ENCODE measurements around the gene KIRREL3. TPM values are rescaled to one million over a fixed set of nuclear protein-coding genes. Genes with fewer than 3 reads are reported as not detected.
A peak's percentile ranks its signal among the peaks of the same experiment; 100 is the strongest.

Gene KIRREL3
- total RNA-seq, 1 donor from 2014 or later: not detected

DNA sequence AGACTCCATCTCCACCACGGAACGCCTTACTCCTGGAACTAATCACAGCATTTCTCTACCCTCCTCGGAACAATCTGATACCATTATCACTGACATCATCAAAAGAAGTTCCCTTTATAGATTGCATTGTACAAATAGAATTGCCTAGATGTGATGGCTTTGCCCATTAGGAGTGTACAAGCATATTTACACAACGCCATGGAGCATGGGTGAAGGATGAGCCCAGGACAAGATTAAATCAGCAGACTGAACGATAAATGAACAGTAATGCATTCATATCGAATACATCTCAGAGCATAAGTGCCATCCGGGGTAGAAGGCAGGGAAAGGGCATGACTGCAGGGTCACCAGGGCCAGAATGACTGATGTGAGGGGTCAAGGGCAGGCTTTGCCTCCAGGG lies 57.3 kb downstream of the KIRREL3 start:
- no peak overlapping the region for H3K27ac ChIP-seq
- H3K4me1 ChIP-seq: no peaks in the 10 kb centered on the region
- intact Hi-C loops (cut with DNase I): no loop called here
- DNase-seq (no peak), ATAC-seq (no peak)
- no peaks in the 10 kb centered on the region for H3K36me3 ChIP-seq
- no peak overlapping the region for H3K4me3 ChIP-seq
- no peaks in the 10 kb centered on the region for H3K9me3 ChIP-seq
- H3K27me3 ChIP-seq: no peaks in the 10 kb centered on the region
- TF ChIP-seq, protein P1, sequence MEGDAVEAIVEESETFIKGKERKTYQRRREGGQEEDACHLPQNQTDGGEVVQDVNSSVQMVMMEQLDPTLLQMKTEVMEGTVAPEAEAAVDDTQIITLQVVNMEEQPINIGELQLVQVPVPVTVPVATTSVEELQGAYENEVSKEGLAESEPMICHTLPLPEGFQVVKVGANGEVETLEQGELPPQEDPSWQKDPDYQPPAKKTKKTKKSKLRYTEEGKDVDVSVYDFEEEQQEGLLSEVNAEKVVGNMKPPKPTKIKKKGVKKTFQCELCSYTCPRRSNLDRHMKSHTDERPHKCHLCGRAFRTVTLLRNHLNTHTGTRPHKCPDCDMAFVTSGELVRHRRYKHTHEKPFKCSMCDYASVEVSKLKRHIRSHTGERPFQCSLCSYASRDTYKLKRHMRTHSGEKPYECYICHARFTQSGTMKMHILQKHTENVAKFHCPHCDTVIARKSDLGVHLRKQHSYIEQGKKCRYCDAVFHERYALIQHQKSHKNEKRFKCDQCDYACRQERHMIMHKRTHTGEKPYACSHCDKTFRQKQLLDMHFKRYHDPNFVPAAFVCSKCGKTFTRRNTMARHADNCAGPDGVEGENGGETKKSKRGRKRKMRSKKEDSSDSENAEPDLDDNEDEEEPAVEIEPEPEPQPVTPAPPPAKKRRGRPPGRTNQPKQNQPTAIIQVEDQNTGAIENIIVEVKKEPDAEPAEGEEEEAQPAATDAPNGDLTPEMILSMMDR (IDR thresholded peaks at IDR 0.05): no peak

DNA sequence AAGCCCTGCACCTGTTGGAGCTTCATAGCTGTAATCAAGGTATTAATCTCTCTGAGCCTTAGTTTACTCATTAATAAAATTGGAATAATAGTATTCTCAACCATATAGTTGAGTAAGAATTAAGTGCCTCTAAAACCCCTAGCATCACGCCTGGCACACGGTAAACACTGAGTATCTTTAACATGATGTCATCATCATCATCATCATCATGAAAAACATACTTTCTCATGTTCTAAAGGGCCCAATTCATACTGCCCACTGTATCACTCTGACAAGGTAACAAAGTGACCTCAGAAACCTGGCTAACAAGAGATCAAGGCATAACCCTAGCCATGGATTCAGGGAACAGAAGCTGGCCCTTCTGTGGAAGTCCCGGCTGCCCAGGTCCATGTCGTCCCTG lies 58.4 kb downstream of the KIRREL3 start:
- Histone ChIP-seq H3K9me3 (no peaks in the 10 kb centered on the region), H3K4me1 (no peaks in the 10 kb centered on the region), H3K27ac (no peak overlapping the region), H3K4me3 (no peak overlapping the region), H3K27me3 (no peaks in the 10 kb centered on the region), H3K36me3 (no peaks in the 10 kb centered on the region)
- TF ChIP-seq, protein P1 (IDR thresholded peaks at IDR 0.05): no peak
- ATAC-seq: no peak
- intact Hi-C loops (cut with DNase I): no loop called here
- no peak for DNase-seq

- Histone ChIP-seq H3K4me3 (no peak overlapping the region), H3K36me3 (no peaks in the 10 kb centered on the region), H3K27me3 (no peaks in the 10 kb centered on the region), H3K4me1 (no peaks in the 10 kb centered on the region), H3K27ac (no peak overlapping the region), H3K9me3 (no peaks in the 10 kb centered on the region)
- intact Hi-C loops (cut with DNase I): no loop called here
- TF ChIP-seq, protein P1 (IDR thresholded peaks at IDR 0.05): no peak
- ATAC-seq (no peak), DNase-seq (no peak)
These were observed 61.0 kb downstream of the KIRREL3 start for GRCh38 chr11:126939552-126939951.

- ATAC-seq (no peak), DNase-seq (no peak)
- Histone ChIP-seq H3K27ac (no peak overlapping the region), H3K36me3 (no peaks in the 10 kb centered on the region), H3K27me3 (no peaks in the 10 kb centered on the region), H3K4me3 (no peak overlapping the region), H3K4me1 (no peaks in the 10 kb centered on the region), H3K9me3 (no peaks in the 10 kb centered on the region)
- intact Hi-C loops (cut with DNase I): no loop called here
- TF ChIP-seq, protein P1 (IDR thresholded peaks at IDR 0.05): no peak
These were observed 61.9 kb downstream of the KIRREL3 start for GRCh38 chr11:126938718-126939117.

DNA sequence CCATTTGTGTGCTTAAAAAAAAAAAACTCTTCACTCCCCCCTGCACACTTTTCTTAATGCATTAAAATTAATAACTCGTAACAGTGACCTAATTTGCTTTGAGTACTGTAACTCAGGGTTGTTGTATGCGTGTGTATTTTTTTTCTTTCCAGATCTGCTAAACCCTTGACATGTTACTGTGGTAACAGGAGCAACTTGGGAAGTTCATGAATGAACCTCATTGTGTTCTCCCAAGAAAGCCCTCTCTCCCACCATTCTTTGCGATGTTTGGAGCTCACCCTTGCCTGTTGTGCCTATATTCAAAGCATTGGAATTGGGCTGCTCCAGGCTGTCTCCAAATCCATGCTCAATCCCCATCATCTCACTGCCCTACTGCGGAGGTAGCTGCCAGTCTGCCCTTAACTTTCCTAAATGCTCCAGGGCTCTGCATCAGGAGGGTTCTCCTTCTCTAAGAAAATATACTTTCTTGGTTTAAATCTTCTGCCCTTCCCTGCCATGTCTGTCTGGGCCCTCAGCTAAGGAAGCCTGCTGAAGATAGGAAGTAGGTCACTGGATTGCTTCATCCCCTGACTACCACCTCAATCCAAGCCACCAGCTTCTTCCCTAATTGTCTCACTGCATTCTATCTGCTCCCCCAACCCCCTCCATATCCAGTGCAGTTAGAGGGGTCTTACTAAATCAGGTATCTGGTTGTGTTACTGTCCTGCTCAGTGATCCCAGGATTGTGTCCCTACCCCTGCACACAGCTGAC lies 70.3 kb downstream of the KIRREL3 start:
- H3K27ac ChIP-seq: peak overlapping the region; percentile 76
- DNase-seq (no peak), ATAC-seq (peak; percentile 13)
- intact Hi-C loops (cut with DNase I): no loop called here
- no peaks in the 10 kb centered on the region for H3K36me3 ChIP-seq
- TF ChIP-seq, protein P1 (IDR thresholded peaks at IDR 0.05): no peak
- no peaks in the 10 kb centered on the region for H3K4me1 ChIP-seq
- H3K9me3 ChIP-seq: no peaks in the 10 kb centered on the region
- no peak overlapping the region for H3K4me3 ChIP-seq
- no peaks in the 10 kb centered on the region for H3K27me3 ChIP-seq
